ENCODE results near the gene FCHSD2.

Gene FCHSD2

GRCh38 chr11:73121692-73122091, 20.4 kb downstream of the FCHSD2 start:
- no peak overlapping the region for H3K4me3 ChIP-seq (replicated peaks; ENCODE audit: low read depth, low read length)
- no peak for TF ChIP-seq CTCF (IDR thresholded peaks at IDR 0.05; ENCODE audit: low read length, missing control alignments)
- DNase-seq (ENCODE audit: low read depth) = no peak

DNA sequence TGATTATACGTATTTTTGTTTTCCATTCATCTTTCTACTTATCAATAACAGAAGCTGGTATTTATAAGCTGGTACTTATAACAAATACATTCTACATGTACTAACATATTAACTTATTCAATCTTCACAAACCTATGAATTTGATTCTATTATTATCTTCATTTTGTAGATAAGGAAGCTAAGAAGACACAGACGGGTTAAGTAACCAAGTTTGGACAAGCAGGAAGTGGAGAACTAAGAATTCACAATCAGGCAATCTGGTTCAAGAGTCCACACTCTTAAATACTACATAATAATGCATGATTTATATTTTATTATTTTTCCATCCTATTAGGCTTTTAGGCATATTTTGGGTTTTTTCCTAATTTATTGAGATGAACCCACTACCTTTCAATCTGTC, 25.0 kb downstream of the FCHSD2 start:
- H3K4me3 ChIP-seq (replicated peaks; ENCODE audit: low read depth, low read length) = no peak overlapping the region
- no peak for TF ChIP-seq CTCF (IDR thresholded peaks at IDR 0.05; ENCODE audit: low read length, missing control alignments)
- DNase-seq (ENCODE audit: low read depth) = no peak

- no peak for TF ChIP-seq CTCF (IDR thresholded peaks at IDR 0.05; ENCODE audit: low read length, missing control alignments)
- DNase-seq (ENCODE audit: low read depth) = no peak
- no peak overlapping the region for H3K4me3 ChIP-seq (replicated peaks; ENCODE audit: low read depth, low read length)
Observed at GRCh38 chr11:73116636-73117035, 25.5 kb downstream of the FCHSD2 start.

DNA sequence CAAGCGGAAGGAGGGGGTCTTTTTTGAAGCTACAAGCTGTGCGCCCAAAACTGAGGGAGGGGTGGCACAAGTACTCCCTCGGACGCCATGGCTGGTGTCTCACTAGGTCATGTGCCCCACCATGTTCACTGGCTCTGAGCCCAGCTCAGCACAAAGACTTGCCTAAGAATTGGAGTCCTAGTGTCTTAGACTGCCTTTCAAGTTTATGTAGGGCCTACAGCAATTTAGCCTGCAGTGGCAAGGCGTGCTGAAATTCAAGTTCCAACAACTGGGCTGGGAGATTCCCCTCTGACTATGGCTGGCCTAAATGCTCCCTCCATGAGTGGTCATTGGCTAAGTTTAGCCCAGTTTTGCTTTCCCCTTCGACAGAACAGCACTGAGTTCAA, 27.3 kb downstream of the FCHSD2 start:
- no peak overlapping the region for H3K4me3 ChIP-seq (replicated peaks; ENCODE audit: low read depth, low read length)
- no peak for TF ChIP-seq CTCF (IDR thresholded peaks at IDR 0.05; ENCODE audit: low read length, missing control alignments)
- DNase-seq (ENCODE audit: low read depth) = no peak

- no peak for DNase-seq (ENCODE audit: low read depth)
- no peak overlapping the region for H3K4me3 ChIP-seq (replicated peaks; ENCODE audit: low read depth, low read length)
- no peak for TF ChIP-seq CTCF (IDR thresholded peaks at IDR 0.05; ENCODE audit: low read length, missing control alignments)
Observed at GRCh38 chr11:73114110-73114834, 27.8 kb downstream of the FCHSD2 start.

- no peak for TF ChIP-seq CTCF (IDR thresholded peaks at IDR 0.05; ENCODE audit: low read length, missing control alignments)
- no peak overlapping the region for H3K4me3 ChIP-seq (replicated peaks; ENCODE audit: low read depth, low read length)
- DNase-seq (ENCODE audit: low read depth) = no peak
Observed at GRCh38 chr11:73113426-73113825, 28.7 kb downstream of the FCHSD2 start.

GRCh38 chr11:73107597-73107996, 34.5 kb downstream of the FCHSD2 start:
- DNase-seq (ENCODE audit: low read depth) = no peak
- no peak for TF ChIP-seq CTCF (IDR thresholded peaks at IDR 0.05; ENCODE audit: low read length, missing control alignments)

More at GRCh38 chr11:73107597-73107996, 34.5 kb downstream of the FCHSD2 start:
- no peak overlapping the region for H3K4me3 ChIP-seq (replicated peaks; ENCODE audit: low read depth, low read length)

All from fibroblast of pulmonary artery (primary cell).